ENCODE measurements around the gene VIL1. TPM values are rescaled to one million over a fixed set of nuclear protein-coding genes. Genes with fewer than 3 reads are reported as not detected.

The VIL1 gene
- total RNA-seq, 1 experiment from 2014 or later, result not detected

DNA sequence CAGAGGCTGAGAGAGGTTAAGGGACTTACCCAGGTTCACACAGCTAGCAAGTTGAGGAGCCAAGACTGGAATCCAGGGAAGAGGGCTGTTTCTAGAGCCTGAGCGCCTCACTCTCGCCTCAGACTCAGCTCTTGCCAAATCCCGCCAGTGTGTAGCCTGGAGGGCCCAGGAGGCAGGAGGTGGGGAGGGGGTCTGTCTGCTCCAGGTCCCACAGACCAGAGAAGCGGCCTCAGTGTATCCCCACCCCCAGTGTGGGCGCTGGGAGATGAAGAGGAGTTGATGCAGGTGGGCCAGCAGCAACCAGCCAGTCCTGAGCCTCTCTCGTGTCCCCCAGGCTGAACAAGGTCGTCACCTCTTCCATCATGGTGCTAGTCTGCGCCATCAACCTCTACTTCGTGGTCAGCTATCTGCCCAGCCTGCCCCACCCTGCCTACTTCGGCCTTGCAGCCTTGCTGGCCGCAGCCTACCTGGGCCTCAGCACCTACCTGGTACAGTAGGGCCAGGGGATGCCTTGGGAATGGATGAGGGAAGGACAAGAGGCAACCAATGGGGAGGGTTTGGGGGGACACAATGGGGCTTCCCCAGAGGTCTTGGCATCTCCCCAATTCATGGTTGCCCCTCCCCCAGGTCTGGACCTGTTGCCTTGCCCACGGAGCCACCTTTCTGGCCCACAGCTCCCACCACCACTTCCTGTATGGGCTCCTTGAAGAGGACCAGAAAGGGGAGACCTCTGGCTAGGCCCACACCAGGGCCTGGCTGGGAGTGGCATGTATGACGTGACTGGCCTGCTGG, 24.4 kb upstream of the VIL1 start:
- Histone ChIP-seq H3K36me3 (ENCODE audit: low read depth) (no peaks in the 10 kb centered on the region), H4K20me1 (ENCODE audit: insufficient read depth) (no peaks in the 10 kb centered on the region), H3K9me2 (ENCODE audit: insufficient read depth) (no peaks in the 10 kb centered on the region), H3K27me3 (ENCODE audit: insufficient read depth, low read depth) (no peaks in the 10 kb centered on the region), H3K4me2 (no peak overlapping the region), H2AFZ (no peak overlapping the region), H3K27ac (no peak overlapping the region), H3K79me2 (ENCODE audit: low read depth) (peaks cover 21% of the 10 kb centered on the region; the same call in 1 of the 2 replicates), H3K4me1 (replicated peaks; ENCODE audit: insufficient read depth) (peaks cover 18% of the 10 kb centered on the region), H3F3A (ENCODE audit: insufficient read depth, low read depth) (peaks cover 24% of the 10 kb centered on the region; the same call in 1 of the 2 replicates), H3K9me3 (ENCODE audit: insufficient read depth, low read depth) (no peaks in the 10 kb centered on the region), H3K4me3 (no peak overlapping the region)
- CTCF ChIA-PET, result interaction anchor here (0.6 to 0.9 kb wide), 3 partner anchors 92 to 205 kb away, joined by 3 to 10 read pairs (median 3); no protein-coding TSS in a partner anchor
- no TSS peak for BruUV-seq (replicated peaks)
- TF ChIP-seq EZH2 (IDR thresholded peaks at IDR 0.05; ENCODE audit: low read depth), result no peak
- TF ChIP-seq, protein P1, sequence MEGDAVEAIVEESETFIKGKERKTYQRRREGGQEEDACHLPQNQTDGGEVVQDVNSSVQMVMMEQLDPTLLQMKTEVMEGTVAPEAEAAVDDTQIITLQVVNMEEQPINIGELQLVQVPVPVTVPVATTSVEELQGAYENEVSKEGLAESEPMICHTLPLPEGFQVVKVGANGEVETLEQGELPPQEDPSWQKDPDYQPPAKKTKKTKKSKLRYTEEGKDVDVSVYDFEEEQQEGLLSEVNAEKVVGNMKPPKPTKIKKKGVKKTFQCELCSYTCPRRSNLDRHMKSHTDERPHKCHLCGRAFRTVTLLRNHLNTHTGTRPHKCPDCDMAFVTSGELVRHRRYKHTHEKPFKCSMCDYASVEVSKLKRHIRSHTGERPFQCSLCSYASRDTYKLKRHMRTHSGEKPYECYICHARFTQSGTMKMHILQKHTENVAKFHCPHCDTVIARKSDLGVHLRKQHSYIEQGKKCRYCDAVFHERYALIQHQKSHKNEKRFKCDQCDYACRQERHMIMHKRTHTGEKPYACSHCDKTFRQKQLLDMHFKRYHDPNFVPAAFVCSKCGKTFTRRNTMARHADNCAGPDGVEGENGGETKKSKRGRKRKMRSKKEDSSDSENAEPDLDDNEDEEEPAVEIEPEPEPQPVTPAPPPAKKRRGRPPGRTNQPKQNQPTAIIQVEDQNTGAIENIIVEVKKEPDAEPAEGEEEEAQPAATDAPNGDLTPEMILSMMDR (conservative IDR thresholded peaks at IDR 0.05), result no peak
- intact Hi-C loops (cut with micrococcal nuclease; ENCODE audit: unreplicated experiment), result loop anchor here (5.0 kb wide), 4 partner anchors 37 to 607 kb away; partner anchors contain the start of genes CATIP and CXCR1
- no peak for DNase-seq
- POLR2A ChIA-PET (ENCODE audit: unreplicated experiment), result no interaction called here

DNA sequence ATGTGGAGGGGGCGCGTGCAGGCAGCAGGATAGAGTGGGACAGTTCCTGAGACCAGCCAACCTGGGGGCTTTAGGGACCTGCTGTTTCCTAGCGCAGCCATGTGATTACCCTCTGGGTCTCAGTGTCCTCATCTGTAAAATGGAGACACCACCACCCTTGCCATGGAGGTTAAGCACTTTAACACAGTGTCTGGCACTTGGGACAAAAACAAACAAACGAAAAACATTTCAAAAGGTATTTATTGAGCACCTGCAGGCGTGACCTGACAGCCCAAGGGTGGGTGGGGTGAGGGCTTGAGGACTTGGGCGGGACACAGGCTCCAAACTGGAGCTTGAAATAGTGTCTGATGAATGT, 23.9 kb upstream of the VIL1 start:
- CTCF ChIA-PET, result interaction anchor here (0.6 kb wide), 1 partner anchor 95 kb away, joined by 3 read pairs; no protein-coding TSS in a partner anchor
- H3K36me3 ChIP-seq (ENCODE audit: low read depth), result no peaks in the 10 kb centered on the region
- H3K9me3 ChIP-seq (ENCODE audit: insufficient read depth, low read depth), result no peaks in the 10 kb centered on the region
- TF ChIP-seq EZH2 (IDR thresholded peaks at IDR 0.05; ENCODE audit: low read depth), result no peak
- TF ChIP-seq, protein P1 (conservative IDR thresholded peaks at IDR 0.05), result no peak
- H3K27me3 ChIP-seq (ENCODE audit: insufficient read depth, low read depth), result no peaks in the 10 kb centered on the region
- H3F3A ChIP-seq (ENCODE audit: insufficient read depth, low read depth), result peaks cover 24% of the 10 kb centered on the region; the same call in 1 of the 2 replicates
- H3K9me2 ChIP-seq (ENCODE audit: insufficient read depth), result no peaks in the 10 kb centered on the region
- peak overlapping the region; percentile 94 for H3K4me2 ChIP-seq
- peaks cover 23% of the 10 kb centered on the region for H3K79me2 ChIP-seq (ENCODE audit: low read depth)
- intact Hi-C loops (cut with micrococcal nuclease; ENCODE audit: unreplicated experiment), result loop anchor here (5.0 kb wide), 4 partner anchors 38 to 608 kb away; partner anchors contain the start of genes CATIP and CXCR1
- no TSS peak for BruUV-seq (replicated peaks)
- H3K27ac ChIP-seq, result no peak overlapping the region
- DNase-seq, result no peak
- POLR2A ChIA-PET (ENCODE audit: unreplicated experiment), result no interaction called here
- no peaks in the 10 kb centered on the region for H4K20me1 ChIP-seq (ENCODE audit: insufficient read depth)
- no peak overlapping the region for H3K4me3 ChIP-seq
- H2AFZ ChIP-seq, result peak overlapping the region; percentile 79; the same call in 1 of the 2 replicates
- peaks cover 18% of the 10 kb centered on the region for H3K4me1 ChIP-seq (replicated peaks; ENCODE audit: insufficient read depth)

DNA sequence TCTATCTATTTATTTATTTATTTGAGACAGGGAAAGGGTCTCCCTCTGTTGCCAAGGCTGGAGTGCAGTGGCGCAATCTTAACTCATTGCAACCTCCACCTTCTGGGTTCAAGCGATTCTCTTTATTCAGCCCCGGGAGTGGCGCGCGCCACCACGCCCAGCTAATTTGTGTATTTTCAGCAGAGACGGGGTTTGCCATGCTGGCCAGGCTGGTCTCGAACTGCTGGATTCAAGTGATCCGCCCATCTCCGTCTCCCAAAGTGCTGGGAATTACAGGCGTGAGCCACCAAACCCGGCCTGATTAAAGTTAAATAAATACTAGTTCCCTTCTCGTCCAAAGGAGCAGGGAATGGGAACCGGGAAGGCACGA, 23.5 kb upstream of the VIL1 start:
- H2AFZ ChIP-seq, result peak overlapping the region; percentile 79
- DNase-seq, result no peak

More for the DNA sequence above, 23.5 kb upstream of the VIL1 start:
- peaks cover 18% of the 10 kb centered on the region for H3K4me1 ChIP-seq (replicated peaks; ENCODE audit: insufficient read depth)
- no peaks in the 10 kb centered on the region for H4K20me1 ChIP-seq (ENCODE audit: insufficient read depth)
- peak overlapping the region; percentile 94 for H3K4me2 ChIP-seq
- CTCF ChIA-PET, result interaction anchor here (0.6 to 1.0 kb wide), 2 partner anchors 95 to 103 kb away, joined by 3 read pairs; partner anchors contain the start of gene TMBIM1
- intact Hi-C loops (cut with micrococcal nuclease; ENCODE audit: unreplicated experiment), result loop anchor here (5.0 kb wide), 4 partner anchors 38 to 608 kb away; partner anchors contain the start of genes CATIP and CXCR1
- BruUV-seq (replicated peaks), result no TSS peak
- TF ChIP-seq, protein P1 (conservative IDR thresholded peaks at IDR 0.05), result no peak
- no peak for TF ChIP-seq EZH2 (IDR thresholded peaks at IDR 0.05; ENCODE audit: low read depth)
- no peaks in the 10 kb centered on the region for H3K9me2 ChIP-seq (ENCODE audit: insufficient read depth)
- peak overlapping the region; percentile 89; the same call in 1 of the 2 replicates for H3K4me3 ChIP-seq
- peaks cover 24% of the 10 kb centered on the region; the same call in 1 of the 2 replicates for H3F3A ChIP-seq (ENCODE audit: insufficient read depth, low read depth)
- POLR2A ChIA-PET (ENCODE audit: unreplicated experiment), result no interaction called here
- H3K36me3 ChIP-seq (ENCODE audit: low read depth), result no peaks in the 10 kb centered on the region
- peaks cover 25% of the 10 kb centered on the region for H3K79me2 ChIP-seq (ENCODE audit: low read depth)
- H3K27ac ChIP-seq, result peak overlapping the region; percentile 79; the same call in 1 of the 2 replicates
- no peaks in the 10 kb centered on the region for H3K9me3 ChIP-seq (ENCODE audit: insufficient read depth, low read depth)
- no peaks in the 10 kb centered on the region for H3K27me3 ChIP-seq (ENCODE audit: insufficient read depth, low read depth)
